Body of pancreas (tissue), 4 donors: Measurements from ENCODE around the gene MRPL3. TPM values are rescaled to one million over a fixed set of nuclear protein-coding genes. Genes with fewer than 3 reads are reported as not detected.

Experiments used
- ATAC-seq: fragments of 150-250 bp; one replicate; pipeline ENCODE4 v1.9.1; 2016
- DNase-seq, 4 donors: peaks; one replicate each; pipeline ENCODE4 v3.0.0-alpha.2; 2019
- H3K27ac ChIP-seq, 4 donors: fragments of 200-600 bp; sonication (generic); 1 replicate in 3 of 4; 2 replicates in 1 of 4; pipeline versions ENCODE4 v1.5.1 to v1.6.1; 2016 to 2019; ENCODE audit warnings: mild to moderate bottlenecking in 1 of 4, mixed read lengths in 1 of 4, moderate library complexity in 1 of 4
- H3K27me3 ChIP-seq, 2 donors: fragments of 200-600 bp; sonication (generic); one replicate each; pipeline ENCODE4 v1.6.0; 2016; ENCODE audit warnings: mild to moderate bottlenecking in 1 of 2
- H3K36me3 ChIP-seq, 2 donors: fragments of 200-600 bp; sonication (generic); replicated peaks in 1 of 2; 2 replicates each; pipeline ENCODE4 v1.5.1; 2016; ENCODE audit warnings: low read depth in 2 of 2; ENCODE audit not compliant: insufficient read depth in 1 of 2
- H3K4me1 ChIP-seq: fragments of 200-600 bp; sonication (generic); one replicate; pipeline ENCODE4 v1.6.0; 2016
- H3K4me3 ChIP-seq, 2 donors: fragments of 200-600 bp; sonication (generic); 1 replicate in 1 of 2; 2 replicates in 1 of 2; pipeline ENCODE4 v1.5.1; 2016 to 2019
- H3K9me3 ChIP-seq, 3 donors: fragments of 200-600 bp; sonication (generic); 1 replicate in 2 of 3; 2 replicates in 1 of 3; pipeline ENCODE4 v1.5.1; 2016
- CTCF ChIP-seq, 7 experiments: fragments of 450-650 bp in 4 of 7; fragments of 200-600 bp in 3 of 7; sonication (generic) in 3 of 7; IDR thresholded peaks; one replicate each; pipeline ENCODE4 v1.5.1; 2016 to 2019; ENCODE audit warnings: antibody characterized with exemption in 7 of 7
- POLR2A ChIP-seq, 3 donors: fragments of 450-650 bp; IDR thresholded peaks; one replicate each; pipeline ENCODE4 v1.6.1; 2016; ENCODE audit warnings: antibody characterized with exemption in 3 of 3, mild to moderate bottlenecking in 2 of 3
- WGBS, 2 donors: methylation state at CpG; one replicate each; pipeline ENCODE4 v1.1.5; 2017; 5-methylcytosine and 5-hydroxymethylcytosine counted together
- intact Hi-C: fragments of 100-400 bp; cut with DNase I; formaldehyde crosslinking; loops from one replicate; pipeline ENCODE4 v1.15.1; 2023
- total RNA-seq, 2 donors: library from RNA; depleted of rRNA; stranded (reverse); fragments of >200 nt; gene quantifications; one replicate each; pipeline ENCODE4 v1.1.0, GENCODE V29; 2016

The MRPL3 gene
- total RNA-seq, 2 donors from 2014 or later = 41.5 to 43.1 TPM

GRCh38 chr3:131547585-131547984 lies 44.8 kb upstream of the MRPL3 start:
- TF ChIP-seq CTCF (IDR thresholded peaks at IDR 0.05) (no peak), POLR2A (IDR thresholded peaks at IDR 0.05) (no peak)
- DNase-seq = no peak
- H3K9me3 ChIP-seq = no peaks in the 10 kb centered on the region

GRCh38 chr3:131546441-131546840 lies 43.7 kb upstream of the MRPL3 start:
- Histone ChIP-seq H3K27ac (no peak overlapping the region), H3K4me1 (no peaks in the 10 kb centered on the region), H3K4me3 (no peak overlapping the region), H3K27me3 (no peaks in the 10 kb centered on the region), H3K9me3 (no peaks in the 10 kb centered on the region), H3K36me3 (no peaks in the 10 kb centered on the region)
- TF ChIP-seq POLR2A (IDR thresholded peaks at IDR 0.05) (no peak), CTCF (IDR thresholded peaks at IDR 0.05) (no peak)
- no peak for DNase-seq
- ATAC-seq = no peak
- intact Hi-C loops = no loop called here

More at GRCh38 chr3:131547585-131547984, 44.8 kb upstream of the MRPL3 start:
- Histone ChIP-seq H3K4me3 (no peak overlapping the region), H3K27me3 (no peaks in the 10 kb centered on the region), H3K36me3 (no peaks in the 10 kb centered on the region), H3K4me1 (no peaks in the 10 kb centered on the region), H3K27ac (no peak overlapping the region)
- WGBS, 2 donors = 75 to 91% methylated on average over 1 of the region's 1 CpG
- no peak for ATAC-seq
- intact Hi-C loops = no loop called here

GRCh38 chr3:131544557-131544956 lies 41.8 kb upstream of the MRPL3 start:
- H3K4me1 ChIP-seq = no peaks in the 10 kb centered on the region
- no peaks in the 10 kb centered on the region for H3K36me3 ChIP-seq
- no peak overlapping the region for H3K4me3 ChIP-seq
- intact Hi-C loops = no loop called here
- TF ChIP-seq CTCF (IDR thresholded peaks at IDR 0.05) (no peak), POLR2A (IDR thresholded peaks at IDR 0.05) (no peak)
- no peaks in the 10 kb centered on the region for H3K27me3 ChIP-seq
- WGBS, 2 donors = 71 to 81% methylated on average over 2 of the region's 2 CpGs
- H3K9me3 ChIP-seq = no peaks in the 10 kb centered on the region
- no peak for ATAC-seq
- DNase-seq = no peak
- no peak overlapping the region for H3K27ac ChIP-seq

- intact Hi-C loops = no loop called here
Measured at GRCh38 chr3:131543714-131544113, 40.9 kb upstream of the MRPL3 start.

More at GRCh38 chr3:131543714-131544113, 40.9 kb upstream of the MRPL3 start:
- Histone ChIP-seq H3K27ac (no peak overlapping the region), H3K4me3 (no peak overlapping the region), H3K27me3 (no peaks in the 10 kb centered on the region), H3K9me3 (no peaks in the 10 kb centered on the region), H3K36me3 (no peaks in the 10 kb centered on the region), H3K4me1 (no peaks in the 10 kb centered on the region)
- peak; percentile 84 to 92 (median 90) for DNase-seq
- ATAC-seq = peak; percentile 98
- TF ChIP-seq CTCF (IDR thresholded peaks at IDR 0.05) (peak in 1 of 7 experiments; percentile 9), POLR2A (IDR thresholded peaks at IDR 0.05) (no peak)
